H1 (cell line): ENCODE data around the gene ARTN.

Experiments
- BCL11A ChIP-seq, 2 experiments: IDR thresholded peaks; one replicate each; pipeline ENCODE4 v1.6.1; 2011; ENCODE audit warnings: low read depth in 2 of 2, low read length in 2 of 2, mild to moderate bottlenecking in 2 of 2
- EGR1 ChIP-seq: IDR thresholded peaks from 2 replicates; pipeline ENCODE4 v1.6.1; 2011; ENCODE audit warnings: low read depth, low read length, borderline replicate concordance
- GABPA ChIP-seq: IDR thresholded peaks from 2 replicates; pipeline ENCODE4 v1.6.1; 2011; ENCODE audit warnings: mild to moderate bottlenecking, low read length, moderate library complexity, borderline replicate concordance; ENCODE audit not compliant: insufficient read depth
- JUN ChIP-seq: IDR thresholded peaks from 2 replicates; pipeline ENCODE4 v1.6.1; 2011; ENCODE audit warnings: low read depth, mild to moderate bottlenecking, improper control_type of control experiment, low read length
- PHF8 ChIP-seq: fragments of 200-600 bp; sonication (generic); conservative IDR thresholded peaks from 2 replicates; pipeline ENCODE4 v1.7.1; 2012; ENCODE audit warnings: low read depth, mild to moderate bottlenecking, inconsistent platforms, low read length, moderate library complexity
- POLR2AphosphoS5 ChIP-seq: IDR thresholded peaks from 2 replicates; pipeline ENCODE4 v1.6.1; 2011; ENCODE audit warnings: low read depth, low read length
- POU5F1 ChIP-seq: IDR thresholded peaks from 2 replicates; pipeline ENCODE4 v1.6.1; 2011; ENCODE audit warnings: low read depth, mild to moderate bottlenecking, low read length, moderate library complexity
- RFX5 ChIP-seq: IDR thresholded peaks from 2 replicates; pipeline ENCODE4 v1.6.1; 2011; ENCODE audit warnings: low read depth, low read length, improper control_type of control experiment, borderline replicate concordance
- RXRA ChIP-seq: IDR thresholded peaks from 2 replicates; pipeline ENCODE4 v1.6.1; 2011; ENCODE audit warnings: low read depth, mild to moderate bottlenecking, low read length, moderate library complexity; ENCODE audit not compliant: insufficient read depth
- TF ChIP-seq, protein P1 (sequence below), 3 experiments: IDR thresholded peaks; 1 replicate in 2 of 3; 2 replicates in 1 of 3; pipeline versions ENCODE4 v1.5.1 to v1.6.1; 2011; ENCODE audit warnings: low read length in 3 of 3, mild to moderate bottlenecking in 3 of 3, inconsistent platforms in 2 of 3, low read depth in 1 of 3, moderate library complexity in 1 of 3; ENCODE audit not compliant: insufficient read depth in 1 of 3; ENCODE audit errors: control extremely low read depth in 1 of 3
- TF ChIP-seq, protein P2 (sequence below): IDR thresholded peaks from 2 replicates; pipeline ENCODE4 v1.6.1; 2011; ENCODE audit warnings: low read length, improper control_type of control experiment

DNA sequence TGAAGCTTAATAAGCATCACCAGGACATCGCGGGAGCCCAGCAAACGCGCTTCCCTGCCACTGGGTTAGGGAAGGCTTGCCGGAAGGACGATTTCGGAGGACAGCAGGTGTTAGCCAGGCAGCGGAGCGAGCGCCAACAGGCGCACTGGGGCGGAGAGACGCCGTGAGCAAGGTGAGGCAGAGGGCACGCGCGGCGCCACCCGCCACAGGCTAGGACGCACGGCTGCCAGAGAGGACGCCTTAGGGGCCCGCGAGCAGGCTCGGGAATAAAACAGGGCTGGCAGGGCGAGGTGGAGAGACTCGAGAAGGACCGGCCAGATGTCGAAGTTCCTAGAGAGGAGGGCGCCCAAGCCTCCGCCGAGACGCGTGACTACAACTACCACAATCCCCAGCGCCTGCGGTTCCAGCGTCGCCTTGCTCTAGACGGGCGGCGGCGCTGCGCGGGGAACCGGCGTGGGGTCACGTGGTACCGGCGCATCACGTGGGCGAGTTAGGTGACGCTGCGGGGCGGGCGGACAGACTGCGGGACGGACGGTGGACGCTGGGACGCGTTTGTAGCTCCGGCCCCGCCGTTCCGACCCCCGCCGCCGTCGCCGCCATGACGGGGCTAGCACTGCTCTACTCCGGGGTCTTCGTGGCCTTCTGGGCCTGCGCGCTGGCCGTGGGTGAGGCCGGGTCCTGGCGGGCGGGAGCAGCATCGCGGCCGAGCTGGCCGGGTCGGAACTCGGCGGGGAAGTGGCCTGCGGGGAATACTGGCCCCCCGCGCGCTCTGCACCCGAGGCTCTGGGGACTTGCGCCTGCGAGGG, 41.0 kb downstream of the ARTN start, which contains the start of gene ATP6V0B:
- TF ChIP-seq, protein P1, sequence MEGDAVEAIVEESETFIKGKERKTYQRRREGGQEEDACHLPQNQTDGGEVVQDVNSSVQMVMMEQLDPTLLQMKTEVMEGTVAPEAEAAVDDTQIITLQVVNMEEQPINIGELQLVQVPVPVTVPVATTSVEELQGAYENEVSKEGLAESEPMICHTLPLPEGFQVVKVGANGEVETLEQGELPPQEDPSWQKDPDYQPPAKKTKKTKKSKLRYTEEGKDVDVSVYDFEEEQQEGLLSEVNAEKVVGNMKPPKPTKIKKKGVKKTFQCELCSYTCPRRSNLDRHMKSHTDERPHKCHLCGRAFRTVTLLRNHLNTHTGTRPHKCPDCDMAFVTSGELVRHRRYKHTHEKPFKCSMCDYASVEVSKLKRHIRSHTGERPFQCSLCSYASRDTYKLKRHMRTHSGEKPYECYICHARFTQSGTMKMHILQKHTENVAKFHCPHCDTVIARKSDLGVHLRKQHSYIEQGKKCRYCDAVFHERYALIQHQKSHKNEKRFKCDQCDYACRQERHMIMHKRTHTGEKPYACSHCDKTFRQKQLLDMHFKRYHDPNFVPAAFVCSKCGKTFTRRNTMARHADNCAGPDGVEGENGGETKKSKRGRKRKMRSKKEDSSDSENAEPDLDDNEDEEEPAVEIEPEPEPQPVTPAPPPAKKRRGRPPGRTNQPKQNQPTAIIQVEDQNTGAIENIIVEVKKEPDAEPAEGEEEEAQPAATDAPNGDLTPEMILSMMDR (IDR thresholded peaks at IDR 0.05; ENCODE audit: control extremely low read depth in 1 of 3, insufficient read depth in 1 of 3, low read depth in 1 of 3, low read length in 3 of 3), result peak in 1 of 3 experiments; percentile 3; a peak in 2 of 4 replicates
- no peak for TF ChIP-seq JUN
- TF ChIP-seq PHF8, result peak; percentile 83
- peak; percentile 45 for TF ChIP-seq POLR2AphosphoS5
- no peak for TF ChIP-seq RFX5
- no peak for TF ChIP-seq GABPA
- TF ChIP-seq EGR1, result no peak
- TF ChIP-seq, protein P2, sequence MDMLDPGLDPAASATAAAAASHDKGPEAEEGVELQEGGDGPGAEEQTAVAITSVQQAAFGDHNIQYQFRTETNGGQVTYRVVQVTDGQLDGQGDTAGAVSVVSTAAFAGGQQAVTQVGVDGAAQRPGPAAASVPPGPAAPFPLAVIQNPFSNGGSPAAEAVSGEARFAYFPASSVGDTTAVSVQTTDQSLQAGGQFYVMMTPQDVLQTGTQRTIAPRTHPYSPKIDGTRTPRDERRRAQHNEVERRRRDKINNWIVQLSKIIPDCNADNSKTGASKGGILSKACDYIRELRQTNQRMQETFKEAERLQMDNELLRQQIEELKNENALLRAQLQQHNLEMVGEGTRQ, result peak; percentile 99
- TF ChIP-seq POU5F1, result no peak
- no peak for TF ChIP-seq RXRA
- no peak for TF ChIP-seq BCL11A (IDR thresholded peaks at IDR 0.05; ENCODE audit: low read depth in 2 of 2, low read length in 2 of 2)
